Hematopoietic multipotent progenitor cell treated with erythropoietin and hydrocortisone succinate and interleukin-3 and kit ligand, for 15 days (in vitro differentiated cells): Measurements from ENCODE around the gene CAPN5.

Source experiments
- DNase-seq: peaks from one replicate; pipeline ENCODE4 v3.0.0-alpha.2; 2015; ENCODE audit warnings: low spot score

Gene CAPN5

GRCh38 chr11:77082838-77083565, 16.2 kb downstream of the CAPN5 start:
- peak; percentile 42 for DNase-seq

GRCh38 chr11:77083566-77084245, 16.9 kb downstream of the CAPN5 start:
- DNase-seq = peak; percentile 64

- no peak for DNase-seq
Measured at GRCh38 chr11:77084581-77085191, 17.9 kb downstream of the CAPN5 start.

GRCh38 chr11:77085652-77086051, 18.9 kb downstream of the CAPN5 start:
- no peak for DNase-seq

DNA sequence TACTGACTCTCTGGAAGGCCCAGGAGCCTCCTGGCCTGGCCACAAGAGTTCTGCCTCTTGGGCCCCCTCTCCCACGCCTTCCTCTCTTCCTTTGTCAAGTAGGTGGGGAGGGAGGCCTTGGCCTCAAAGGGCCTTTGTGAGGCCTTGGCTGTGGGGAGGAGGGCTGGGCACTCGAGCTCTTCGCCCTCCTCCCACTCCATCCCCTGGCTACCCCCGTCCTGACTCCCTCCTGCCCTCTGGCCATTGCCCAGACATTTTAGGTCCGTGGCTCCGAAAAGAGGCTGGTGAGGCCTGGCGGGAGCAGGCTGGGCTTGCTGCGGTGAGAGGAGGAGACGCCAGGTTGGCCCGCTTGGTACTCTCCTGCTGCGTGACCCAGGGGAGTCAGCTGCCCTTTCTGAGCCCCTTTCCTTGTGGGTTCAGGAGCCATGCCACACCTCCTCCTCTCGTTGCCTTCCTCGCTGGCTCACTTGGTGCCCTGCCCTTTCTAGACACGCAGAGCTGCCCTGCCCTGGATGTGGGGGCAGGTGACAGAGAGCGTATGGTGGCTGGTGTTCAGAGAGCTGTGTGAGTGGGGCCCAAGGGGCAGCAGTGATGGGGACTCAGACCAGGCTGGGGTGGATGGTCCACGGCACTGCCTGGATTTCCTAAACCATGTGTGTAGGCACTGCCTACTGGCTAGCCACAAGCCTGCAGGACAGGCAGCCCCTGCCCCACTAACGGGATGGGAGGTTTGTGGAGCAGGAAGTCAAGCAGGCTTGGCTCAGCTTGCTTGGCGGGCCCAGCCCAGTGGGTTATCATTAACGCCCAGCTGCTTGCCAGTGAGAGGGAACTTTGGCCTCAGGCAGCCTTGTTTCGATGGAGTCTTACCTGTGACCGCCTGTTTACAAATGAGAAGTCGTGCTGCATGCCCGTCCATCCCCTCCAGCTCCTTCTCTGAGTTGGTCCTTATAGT, 20.0 kb downstream of the CAPN5 start:
- DNase-seq = peak; percentile 94

- no peak for DNase-seq
Measured at GRCh38 chr11:77087723-77088225, 21.0 kb downstream of the CAPN5 start.

- no peak for DNase-seq
Measured at GRCh38 chr11:77088236-77089003, 21.6 kb downstream of the CAPN5 start.

DNA sequence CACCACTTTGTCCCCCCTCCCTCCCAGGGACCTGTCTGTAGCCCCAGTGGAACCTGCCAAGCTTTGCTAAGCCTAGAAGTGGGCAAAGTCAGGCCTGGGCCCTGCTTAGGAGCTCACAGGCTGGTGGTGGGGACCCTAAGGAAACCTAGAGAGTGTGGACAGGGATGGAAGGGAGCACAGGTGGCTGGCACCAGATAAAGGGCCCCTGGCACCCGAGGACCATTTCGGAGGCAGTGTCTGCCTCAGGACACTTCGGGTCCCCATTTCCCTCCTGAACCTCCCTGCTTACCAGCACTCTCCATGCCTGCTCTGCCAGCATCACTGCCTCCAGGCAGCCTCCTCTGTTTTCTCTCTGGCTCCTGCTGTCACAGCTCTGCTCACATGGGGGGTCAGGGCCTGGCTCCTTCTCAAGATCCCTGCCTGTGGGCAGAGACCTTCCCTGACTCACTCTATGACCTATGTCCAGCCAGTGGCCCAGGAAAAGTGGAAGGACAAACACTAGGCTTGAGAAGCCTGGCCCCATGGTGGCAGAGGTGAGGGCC, 22.3 kb downstream of the CAPN5 start:
- DNase-seq = no peak

GRCh38 chr11:77090046-77090372, 23.2 kb downstream of the CAPN5 start:
- DNase-seq = no peak

- no peak for DNase-seq
Measured at GRCh38 chr11:77090373-77091111, 23.8 kb downstream of the CAPN5 start.

GRCh38 chr11:77091146-77091940, 24.6 kb downstream of the CAPN5 start:
- peak; percentile 90 for DNase-seq

DNA sequence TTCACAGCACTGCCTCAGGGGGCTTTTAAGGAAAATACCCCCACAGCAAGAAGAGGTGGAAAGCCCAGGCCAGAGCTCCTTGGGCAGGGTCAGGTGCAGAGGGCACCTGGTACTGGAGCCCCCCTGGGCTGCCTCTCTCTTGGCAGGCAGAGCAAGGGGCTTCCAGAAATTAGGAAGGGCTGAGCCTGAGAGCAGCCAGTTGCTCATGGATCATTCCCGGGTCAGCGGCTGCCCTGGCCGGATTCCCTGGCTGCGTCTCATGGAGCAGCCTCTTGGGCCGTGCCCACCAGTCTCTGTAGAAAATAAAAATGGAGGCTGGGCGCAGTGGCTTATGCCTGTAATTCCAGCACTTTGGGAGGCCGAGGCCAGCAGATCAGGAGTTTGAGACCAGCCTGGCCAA, 25.6 kb downstream of the CAPN5 start:
- no peak for DNase-seq

DNA sequence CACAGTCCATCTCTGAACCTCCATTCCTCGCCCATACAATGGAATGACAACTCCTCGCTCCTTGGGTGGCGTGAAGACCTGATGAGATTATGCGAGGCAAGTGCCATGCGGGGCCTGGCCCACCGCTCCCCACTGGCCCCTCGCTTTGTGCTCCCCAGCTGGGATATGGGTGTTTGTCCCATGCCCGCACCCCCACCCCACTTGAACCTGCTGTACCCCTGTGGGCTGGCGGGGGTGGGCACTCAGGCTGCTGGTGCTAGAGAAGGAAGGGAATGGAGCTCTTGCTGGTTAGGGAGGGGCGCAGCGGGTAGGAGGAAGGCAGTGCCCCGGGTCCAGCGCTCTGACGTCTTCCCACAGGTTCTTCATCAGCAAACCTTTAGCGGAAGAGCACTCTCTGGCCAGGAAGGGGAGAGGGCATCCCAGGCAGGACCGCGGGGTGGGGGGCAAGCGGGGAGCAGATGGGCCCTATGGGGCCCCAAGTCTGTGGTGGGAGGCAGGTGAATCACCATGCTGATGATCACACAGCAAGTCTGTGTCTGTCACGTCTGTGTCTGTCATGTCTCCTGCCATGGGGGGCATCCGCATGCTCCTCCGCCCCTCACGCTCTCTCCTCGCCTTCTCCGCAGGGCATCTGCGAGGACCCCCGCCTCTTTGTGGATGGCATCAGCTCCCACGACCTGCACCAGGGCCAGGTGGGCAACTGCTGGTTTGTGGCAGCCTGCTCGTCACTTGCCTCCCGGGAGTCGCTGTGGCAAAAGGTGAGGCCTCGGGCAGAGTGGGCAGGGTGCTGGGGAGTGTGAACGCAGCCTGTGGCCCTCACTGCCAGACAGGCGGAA, 26.5 kb downstream of the CAPN5 start:
- DNase-seq = no peak

DNA sequence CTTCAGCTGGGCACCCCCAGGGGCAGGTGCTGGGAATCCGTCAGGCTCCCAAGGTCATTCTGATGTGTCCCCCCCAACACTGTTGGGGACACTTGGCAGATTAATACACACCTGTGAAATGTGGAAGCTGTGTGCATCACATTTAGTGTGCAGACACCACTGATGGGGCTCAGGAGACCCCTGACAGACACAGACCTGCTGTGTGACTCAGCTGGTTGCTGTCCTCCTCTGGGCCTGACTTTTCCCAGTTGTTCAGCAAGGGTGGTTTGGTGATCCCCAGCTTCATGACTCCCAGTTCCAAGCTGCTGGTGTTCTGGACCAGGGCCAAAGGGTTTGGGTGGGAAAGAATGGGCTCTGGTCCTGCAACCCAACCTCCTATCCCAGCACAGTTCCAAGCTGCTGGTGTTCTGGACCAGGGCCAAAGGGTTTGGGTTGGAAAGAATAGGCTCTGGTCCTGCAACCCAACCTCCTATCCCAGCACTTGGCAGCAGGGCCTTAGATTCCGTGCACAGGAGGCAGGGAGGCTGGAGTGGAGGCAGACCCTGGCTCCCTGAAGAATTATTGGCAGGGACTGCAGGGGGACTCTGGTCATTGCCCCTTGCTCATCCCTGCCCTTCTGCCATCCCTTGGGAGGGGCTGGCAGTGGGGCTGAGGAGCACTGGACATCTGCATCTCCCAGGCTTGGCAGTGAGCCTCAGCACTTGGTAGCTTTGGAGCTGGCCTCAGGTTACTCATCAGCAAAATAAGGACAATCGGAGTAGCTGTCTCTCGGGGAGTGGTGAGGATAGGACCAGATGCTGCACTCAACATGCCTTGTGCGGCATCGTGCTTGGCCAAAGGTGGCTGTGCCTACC, 27.4 kb downstream of the CAPN5 start:
- DNase-seq = no peak

DNA sequence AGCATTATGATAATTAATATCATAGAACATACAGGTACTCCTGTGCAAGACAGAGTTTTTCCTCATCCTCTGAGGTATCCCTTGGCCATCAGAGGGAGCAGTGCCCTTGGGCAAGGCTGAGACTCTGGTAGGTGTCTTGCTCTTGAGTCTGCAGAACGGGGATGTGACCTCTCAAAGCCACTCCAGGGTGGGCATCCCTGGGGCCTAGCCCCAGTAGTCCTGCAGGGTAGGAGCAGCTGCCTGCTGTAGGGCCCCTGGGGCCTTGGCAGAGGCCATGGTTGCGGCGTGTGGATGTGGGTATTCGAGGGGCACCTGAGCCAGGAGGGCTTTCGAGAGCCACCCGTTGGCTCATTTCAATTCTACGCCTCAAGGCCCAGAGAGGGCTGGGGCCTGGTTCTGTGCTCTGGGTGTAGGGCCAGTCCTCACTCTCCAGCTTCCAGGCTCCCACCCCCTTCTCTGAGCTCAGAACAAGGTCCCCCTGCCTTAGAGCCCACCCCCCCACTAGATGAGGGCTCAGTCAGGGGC, 28.1 kb downstream of the CAPN5 start:
- no peak for DNase-seq

DNA sequence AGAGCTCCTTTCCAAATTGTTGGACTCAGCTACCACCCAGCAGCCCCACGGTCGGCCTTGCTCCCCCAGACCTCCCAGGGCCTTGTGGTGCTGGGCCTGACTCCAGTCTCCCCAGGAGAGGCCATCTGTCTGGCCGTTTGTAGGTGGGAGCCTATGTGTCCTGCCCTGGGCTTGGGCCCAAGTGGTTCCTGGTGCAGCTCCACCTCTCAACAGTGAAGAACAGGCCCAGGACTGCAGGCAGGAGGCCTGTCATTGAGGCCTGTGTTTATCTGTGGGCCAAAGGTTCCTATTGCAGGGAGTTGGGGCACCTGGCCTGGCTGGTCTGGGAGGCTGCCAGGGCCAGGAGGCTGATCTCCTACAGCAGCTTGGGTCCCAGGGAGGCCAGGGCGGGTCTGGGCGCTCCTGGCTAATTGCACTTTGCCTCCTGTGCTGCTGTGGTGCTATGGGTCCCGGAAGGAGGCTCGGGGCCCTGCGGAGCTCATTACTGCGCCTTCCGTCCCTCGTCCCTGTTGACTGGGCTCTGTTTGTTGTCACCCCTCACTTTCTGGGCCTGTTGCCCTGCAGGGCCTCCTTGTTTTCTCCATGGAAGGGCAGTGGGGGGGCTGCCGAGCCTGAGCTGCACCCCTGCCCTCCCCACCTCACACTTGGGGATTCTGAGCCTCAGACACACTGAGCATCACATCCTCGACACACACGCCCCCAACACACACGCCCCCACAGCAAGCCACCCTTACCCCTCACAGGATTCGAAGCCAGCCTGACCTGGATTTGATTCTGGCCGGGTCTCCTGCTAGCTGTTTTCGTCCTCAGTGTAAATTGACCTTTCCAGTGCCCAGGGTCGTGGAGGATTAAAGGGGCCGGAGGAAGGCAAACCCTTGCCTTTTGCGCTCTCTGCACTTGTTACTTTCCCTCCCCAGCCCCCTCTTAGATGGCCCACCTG, 29.1 kb downstream of the CAPN5 start:
- no peak for DNase-seq
